ENCODE data around the gene OR2AK2.

OR2AK2 gene

GRCh38 chr1:247964933-247965332 lies at the start of gene OR2AK2:
Gene OR2AK2, plus strand, starts transcription at chr1:247965233. Its CDS starts 144 bp downstream, at chr1:247965377.
- no peaks in the 10 kb centered on the region for H3K9me3 ChIP-seq
- no peak for TF ChIP-seq CTCF (IDR thresholded peaks at IDR 0.05)

GRCh38 chr1:247919952-247920351 lies 45.1 kb upstream of the OR2AK2 start, which contains the start of gene OR2T8:
Gene OR2T8, plus strand, starts transcription at chr1:247920252. Its CDS starts 766 bp downstream, at chr1:247921018.
- TF ChIP-seq CTCF (IDR thresholded peaks at IDR 0.05), result no peak
- no peaks in the 10 kb centered on the region for H3K36me3 ChIP-seq
- no peaks in the 10 kb centered on the region for H3K9me3 ChIP-seq
- H3K4me3 ChIP-seq (ENCODE audit: low read depth in 1 of 2, low read length in 1 of 2), result no peak within 1 kb of the TSS
- no peak within 1 kb of the TSS for H3K27ac ChIP-seq
- H3K4me1 ChIP-seq (ENCODE audit: control insufficient read depth in 1 of 2, insufficient read depth in 1 of 2, low read depth in 1 of 2, low read length in 1 of 2), result no peaks in the 10 kb centered on the region
- H3K27me3 ChIP-seq, result no peaks in the 10 kb centered on the region

More at GRCh38 chr1:247964933-247965332, at the start of gene OR2AK2:
- no peaks in the 10 kb centered on the region for H3K27me3 ChIP-seq
- no peaks in the 10 kb centered on the region for H3K4me1 ChIP-seq (ENCODE audit: control insufficient read depth in 1 of 2, insufficient read depth in 1 of 2, low read depth in 1 of 2, low read length in 1 of 2)
- no peaks in the 10 kb centered on the region for H3K36me3 ChIP-seq
- no peak within 1 kb of the TSS for H3K4me3 ChIP-seq (ENCODE audit: low read depth in 1 of 2, low read length in 1 of 2)
- H3K27ac ChIP-seq, result no peak within 1 kb of the TSS

- no peaks in the 10 kb centered on the region for H3K9me3 ChIP-seq
- no peak overlapping the region for H3K4me3 ChIP-seq (ENCODE audit: low read depth in 1 of 2, low read length in 1 of 2)
- no peak overlapping the region for H3K27ac ChIP-seq
- no peaks in the 10 kb centered on the region for H3K27me3 ChIP-seq
- no peak for TF ChIP-seq CTCF (IDR thresholded peaks at IDR 0.05)
- no peaks in the 10 kb centered on the region for H3K4me1 ChIP-seq (ENCODE audit: control insufficient read depth in 1 of 2, insufficient read depth in 1 of 2, low read depth in 1 of 2, low read length in 1 of 2)
- H3K36me3 ChIP-seq, result no peaks in the 10 kb centered on the region
Observed at GRCh38 chr1:247923941-247924340, 41.1 kb upstream of the OR2AK2 start.

GRCh38 chr1:247924868-247925267 lies 40.2 kb upstream of the OR2AK2 start, which contains the start of gene OR2AJ1:
Gene OR2AJ1, plus strand, starts transcription at chr1:247924889. Its CDS starts 8,880 bp downstream, at chr1:247933769.
- Histone ChIP-seq H3K4me1 (ENCODE audit: control insufficient read depth in 1 of 2, insufficient read depth in 1 of 2, low read depth in 1 of 2, low read length in 1 of 2) (no peaks in the 10 kb centered on the region), H3K4me3 (ENCODE audit: low read depth in 1 of 2, low read length in 1 of 2) (no peak within 1 kb of the TSS), H3K9me3 (no peaks in the 10 kb centered on the region), H3K27ac (no peak within 1 kb of the TSS), H3K36me3 (no peaks in the 10 kb centered on the region), H3K27me3 (no peaks in the 10 kb centered on the region)
- no peak for TF ChIP-seq CTCF (IDR thresholded peaks at IDR 0.05)

- H3K27me3 ChIP-seq, result no peaks in the 10 kb centered on the region
- H3K4me1 ChIP-seq (ENCODE audit: control insufficient read depth in 1 of 2, insufficient read depth in 1 of 2, low read depth in 1 of 2, low read length in 1 of 2), result peaks cover 0 to 2% of the 10 kb centered on the region in 2 experiments
- H3K36me3 ChIP-seq, result no peaks in the 10 kb centered on the region
- H3K27ac ChIP-seq, result no peak overlapping the region
- no peaks in the 10 kb centered on the region for H3K9me3 ChIP-seq
- no peak for TF ChIP-seq CTCF (IDR thresholded peaks at IDR 0.05)
- H3K4me3 ChIP-seq (ENCODE audit: low read depth in 1 of 2, low read length in 1 of 2), result no peak overlapping the region
Observed at GRCh38 chr1:247933989-247934388, 31.0 kb upstream of the OR2AK2 start.
